HCT116 (cell line): ENCODE results near the gene ITGA11.

Experiments
- CTCF ChIP-seq, 3 experiments: fragments of 200-600 bp in 1 of 3; sonication (generic) in 1 of 3; IDR thresholded peaks in 2 of 3; conservative IDR thresholded peaks in 1 of 3; 2 replicates each; pipeline ENCODE4 v1.5.1; 2012 to 2017; ENCODE audit warnings: low read depth in 2 of 3, low read length in 2 of 3, antibody characterized with exemption in 1 of 3, borderline replicate concordance in 1 of 3, control low read depth in 1 of 3, mild to moderate bottlenecking in 1 of 3, mixed read lengths in 1 of 3, mixed run types in 1 of 3, moderate library complexity in 1 of 3; ENCODE audit not compliant: insufficient read depth in 1 of 3
- ELF1 ChIP-seq: IDR thresholded peaks from 2 replicates; pipeline ENCODE4 v1.6.1; 2012; ENCODE audit warnings: low read depth, borderline replicate concordance
- EZH2 ChIP-seq: fragments of 200-600 bp; sonication (generic); IDR thresholded peaks from 2 replicates; pipeline ENCODE4 v1.6.1; 2017; ENCODE audit warnings: antibody characterized with exemption, mixed run types
- EZH2phosphoT487 ChIP-seq: fragments of 200-600 bp; IDR thresholded peaks from 2 replicates; pipeline ENCODE4 v1.6.1; 2018; ENCODE audit warnings: antibody characterized with exemption, borderline replicate concordance
- MAX ChIP-seq: IDR thresholded peaks from 2 replicates; pipeline ENCODE4 v1.6.1; 2012
- POLR2AphosphoS5 ChIP-seq: IDR thresholded peaks from 2 replicates; pipeline ENCODE4 v1.6.1; 2011; ENCODE audit warnings: mild to moderate bottlenecking, low read depth, low read length, moderate library complexity
- RAD21 ChIP-seq: IDR thresholded peaks from 2 replicates; pipeline ENCODE4 v1.6.1; 2012; ENCODE audit warnings: low read depth, mild to moderate bottlenecking

- TF ChIP-seq CTCF (IDR thresholded peaks at IDR 0.05 in 2 of 3, conservative IDR thresholded peaks at IDR 0.05 in 1 of 3; ENCODE audit: borderline replicate concordance in 1 of 3, insufficient read depth in 1 of 3, low read depth in 2 of 3, low read length in 2 of 3) (no peak), RAD21 (no peak), ELF1 (no peak), POLR2AphosphoS5 (no peak), EZH2phosphoT487 (no peak), EZH2 (no peak), MAX (no peak)
Measured at GRCh38 chr15:68328964-68329363, 103.0 kb downstream of the ITGA11 start.
